SK-N-SH (cell line): ENCODE data around the gene IRF2BP2. TPM values are rescaled to one million over a fixed set of nuclear protein-coding genes. Genes with fewer than 3 reads are reported as not detected.
A peak's percentile ranks its signal among the peaks of the same experiment; 100 is the strongest.

Experiments
- CTCF ChIA-PET: fragments of 300-600, 350-600 bp; formaldehyde crosslinking; extraction: SDS; loops from one replicate; lab custom pipeline; 2021; lab: Yijun Ruan, JAX
- POLR2A ChIA-PET: fragments of 350-600 bp; sonication (Branson Sonifier 250); formaldehyde crosslinking; extraction: SDS; loops from one replicate; lab custom pipeline; 2020; ENCODE audit warnings: antibody characterized with exemption, inconsistent platforms; lab: Yijun Ruan, JAX
- DNase-seq: peaks from one replicate; pipeline ENCODE4 v3.0.0; 2012
- H2AFZ ChIP-seq: fragments of 200-600 bp; sonication (generic); 2 replicates; pipeline ENCODE4 v1.8.1; 2016; ENCODE audit warnings: antibody characterized with exemption, mild to moderate bottlenecking, low read depth
- H3F3A ChIP-seq: fragments of 200-600 bp; sonication (generic); replicated peaks from 2 replicates; pipeline ENCODE3; 2016; ENCODE audit warnings: antibody characterized with exemption, mild to moderate bottlenecking; ENCODE audit not compliant: insufficient read depth
- H3K27ac ChIP-seq, 2 experiments: fragments of 200-500 bp in 1 of 2; fragments of 200-600 bp in 1 of 2; sonication (Bioruptor generic) in 1 of 2; sonication (generic), shearing (Covaris generic) in 1 of 2; 2 replicates each; pipeline versions ENCODE4 v1.5.1 to v1.6.1; 2014 to 2016; ENCODE audit warnings: low read depth in 2 of 2, inconsistent platforms in 1 of 2, low read length in 1 of 2, mild to moderate bottlenecking in 1 of 2, mixed read lengths in 1 of 2
- H3K27me3 ChIP-seq: fragments of 200-600 bp; sonication (generic), shearing (Covaris generic); 2 replicates; pipeline ENCODE4 v1.6.1; 2016; ENCODE audit warnings: mixed run types; ENCODE audit not compliant: insufficient read depth
- H3K36me3 ChIP-seq, 2 experiments: fragments of 200-500 bp in 1 of 2; fragments of 200-600 bp in 1 of 2; sonication (Bioruptor generic) in 1 of 2; sonication (generic) in 1 of 2; replicated peaks in 1 of 2; 2 replicates each; pipeline versions ENCODE3 to v1.5.1; 2014 to 2016; ENCODE audit warnings: low read length in 1 of 2, mild to moderate bottlenecking in 1 of 2; ENCODE audit not compliant: insufficient read depth in 2 of 2, control insufficient read depth in 1 of 2
- H3K4me1 ChIP-seq, 2 experiments: fragments of 200-500 bp in 1 of 2; fragments of 200-600 bp in 1 of 2; sonication (Bioruptor generic) in 1 of 2; sonication (generic), shearing (Covaris generic) in 1 of 2; 2 replicates each; pipeline versions ENCODE4 v1.5.1 to v1.6.1; 2014 to 2016; ENCODE audit warnings: low read depth in 1 of 2, low read length in 1 of 2, mixed run types in 1 of 2; ENCODE audit not compliant: insufficient read depth in 2 of 2, control insufficient read depth in 1 of 2
- H3K4me2 ChIP-seq: fragments of 200-600 bp; sonication (generic), shearing (Covaris generic); 2 replicates; pipeline ENCODE4 v1.6.1; 2017; ENCODE audit warnings: mixed run types
- H3K4me3 ChIP-seq, 2 experiments: fragments of 200-500 bp in 1 of 2; fragments of 200-600 bp in 1 of 2; sonication (Bioruptor generic) in 1 of 2; sonication (generic), shearing (Covaris generic) in 1 of 2; 2 replicates each; pipeline versions ENCODE4 v1.5.1 to v1.8.1; 2014 to 2016; ENCODE audit warnings: low read depth in 2 of 2, inconsistent platforms in 1 of 2, low read length in 1 of 2, mild to moderate bottlenecking in 1 of 2, mixed read lengths in 1 of 2, moderate library complexity in 1 of 2
- H3K79me2 ChIP-seq: fragments of 200-600 bp; sonication (generic); 2 replicates; pipeline ENCODE4 v1.8.1; 2017; ENCODE audit warnings: mild to moderate bottlenecking; ENCODE audit not compliant: insufficient read depth
- H3K9ac ChIP-seq: fragments of 200-600 bp; sonication (generic); 2 replicates; pipeline ENCODE4 v1.6.1; 2017; ENCODE audit warnings: mixed run types
- H3K9me2 ChIP-seq: fragments of 200-600 bp; sonication (generic); 2 replicates; pipeline ENCODE4 v1.6.1; 2017; ENCODE audit warnings: mixed run types
- H3K9me3 ChIP-seq: fragments of 200-600 bp; sonication (generic); 2 replicates; pipeline ENCODE4 v1.6.1; 2017; ENCODE audit warnings: mixed run types, mild to moderate bottlenecking, moderate library complexity
- H4K20me1 ChIP-seq: fragments of 200-600 bp; sonication (generic); 2 replicates; pipeline ENCODE4 v1.6.1; 2017; ENCODE audit warnings: mild to moderate bottlenecking, mixed run types; ENCODE audit not compliant: insufficient read depth
- CHD2 ChIP-seq: fragments of 150-350 bp; IDR thresholded peaks from 2 replicates; pipeline ENCODE4 v1.6.1; 2018; ENCODE audit warnings: low read length; ENCODE audit not compliant: partially characterized antibody
- EP300 ChIP-seq, 2 experiments: IDR thresholded peaks; 2 replicates each; pipeline versions ENCODE4 v1.4.0 to v1.6.1; 2012; ENCODE audit warnings: borderline replicate concordance in 1 of 2, low read depth in 1 of 2, low read length in 1 of 2
- EZH2phosphoT487 ChIP-seq: fragments of 200-600 bp; sonication (generic); IDR thresholded peaks from 2 replicates; pipeline ENCODE4 v1.6.1; 2017; ENCODE audit warnings: low read depth, mixed run types, mild to moderate bottlenecking, antibody characterized with exemption, moderate library complexity, borderline replicate concordance
- FOXJ3 ChIP-seq: sonication (generic); formaldehyde crosslinking; IDR thresholded peaks from 2 replicates; pipeline ENCODE4 v1.5.1; 2020; ENCODE audit warnings: mild to moderate bottlenecking, missing genetic modification reagents
- FOXM1 ChIP-seq: IDR thresholded peaks from 2 replicates; pipeline ENCODE4 v1.4.0; 2012; ENCODE audit warnings: low read depth, mild to moderate bottlenecking
- GABPA ChIP-seq: IDR thresholded peaks from 2 replicates; pipeline ENCODE4 v1.4.0; 2012; ENCODE audit warnings: low read depth, mild to moderate bottlenecking
- GATA2 ChIP-seq: sonication (generic); formaldehyde crosslinking; IDR thresholded peaks from 2 replicates; pipeline ENCODE4 v1.5.0; 2020; ENCODE audit warnings: mild to moderate bottlenecking, missing genetic modification reagents
- MXI1 ChIP-seq: IDR thresholded peaks from 2 replicates; pipeline ENCODE4 v1.6.1; 2012; ENCODE audit warnings: mild to moderate bottlenecking, low read depth, low read length, improper control_type of control experiment
- PBX3 ChIP-seq: IDR thresholded peaks from 2 replicates; pipeline ENCODE4; 2012
- POLR2AphosphoS5 ChIP-seq: IDR thresholded peaks from 2 replicates; pipeline ENCODE4 v1.6.1; 2012; ENCODE audit warnings: low read depth, low read length
- RAD21 ChIP-seq: IDR thresholded peaks from 2 replicates; pipeline ENCODE4 v1.6.1; 2012; ENCODE audit warnings: mild to moderate bottlenecking, low read length
- RCOR1 ChIP-seq: fragments of 150-350 bp; IDR thresholded peaks from 2 replicates; pipeline ENCODE4 v1.6.1; 2017; ENCODE audit warnings: antibody characterized with exemption, low read length
- REST ChIP-seq: IDR thresholded peaks from 2 replicates; pipeline ENCODE4 v1.6.1; 2012; ENCODE audit warnings: mild to moderate bottlenecking, low read depth, low read length, moderate library complexity
- SMC3 ChIP-seq: IDR thresholded peaks from 2 replicates; pipeline ENCODE4 v1.6.1; 2012; ENCODE audit warnings: low read depth, low read length, improper control_type of control experiment
- TEAD4 ChIP-seq: IDR thresholded peaks from 2 replicates; pipeline ENCODE4 v1.4.0; 2012; ENCODE audit warnings: mild to moderate bottlenecking, borderline replicate concordance; ENCODE audit not compliant: insufficient read depth
- YY1 ChIP-seq: IDR thresholded peaks from 2 replicates; pipeline ENCODE4 v1.4.0; 2012; ENCODE audit warnings: low read depth, mild to moderate bottlenecking
- WGBS: methylation state at CpG from one replicate; pipeline ENCODE4 v1.1.6; 2017; ENCODE audit warnings: low lambda C conversion rate; 5-methylcytosine and 5-hydroxymethylcytosine counted together
- polyA plus RNA-seq, 3 experiments: library from polyadenylated mRNA; depleted of rRNA; stranded (reverse); fragments of >200 nt; gene quantifications; 2 replicates each; pipeline ENCODE4 v1.2.3, GENCODE V29; 2012

The IRF2BP2 gene
- polyA plus RNA-seq, 1 of the 3 experiments (the other 2 are of a cell fraction): 73.9 TPM

GRCh38 chr1:234619071-234619480 lies 9.1 kb upstream of the IRF2BP2 start:
- no peaks in the 10 kb centered on the region for H3K79me2 ChIP-seq
- no peaks in the 10 kb centered on the region for H3K9me2 ChIP-seq
- peak overlapping the region; percentile 84 to 95 for H3K27ac ChIP-seq
- peaks cover 36 to 38% of the 10 kb centered on the region in 2 experiments for H3K4me1 ChIP-seq
- no peak for DNase-seq
- H3K27me3 ChIP-seq: no peaks in the 10 kb centered on the region
- no peak for TF ChIP-seq REST
- no peak for TF ChIP-seq FOXM1
- TF ChIP-seq GATA2 (CRISPR knock-in tag): no peak
- no peak for TF ChIP-seq FOXJ3 (CRISPR knock-in tag)
- TF ChIP-seq POLR2AphosphoS5: no peak
- TF ChIP-seq EZH2phosphoT487: no peak
- TF ChIP-seq SMC3: no peak
- TF ChIP-seq RCOR1: no peak
- no peak for TF ChIP-seq YY1
- no peak for TF ChIP-seq MXI1
- TF ChIP-seq EP300 (IDR thresholded peaks at IDR 0.05; ENCODE audit: borderline replicate concordance in 1 of 2, low read depth in 1 of 2, low read length in 1 of 2): no peak
- TF ChIP-seq TEAD4: no peak
- TF ChIP-seq RAD21: no peak
- no peak for TF ChIP-seq GABPA
- no peak for TF ChIP-seq CHD2
- no peak overlapping the region for H3K4me2 ChIP-seq
- H2AFZ ChIP-seq: peak overlapping the region; percentile 44
- CTCF ChIA-PET: interaction anchor here (0.7 to 1.0 kb wide), 2 partner anchors 8 to 120 kb away, joined by 3 read pairs; no protein-coding TSS in a partner anchor
- H3K9me3 ChIP-seq: no peaks in the 10 kb centered on the region
- H3K9ac ChIP-seq: peak overlapping the region; percentile 37
- POLR2A ChIA-PET: no interaction called here
- no peaks in the 10 kb centered on the region for H3K36me3 ChIP-seq
- no peak overlapping the region for H3K4me3 ChIP-seq
- WGBS: 61% methylated on average over 3 of the region's 3 CpGs
- no peaks in the 10 kb centered on the region for H4K20me1 ChIP-seq
- peaks cover 34% of the 10 kb centered on the region for H3F3A ChIP-seq

- H3K4me1 ChIP-seq: peaks cover 38 to 42% of the 10 kb centered on the region in 2 experiments
- H3K9ac ChIP-seq: peak overlapping the region; percentile 37
- H3K9me2 ChIP-seq: no peaks in the 10 kb centered on the region
- H3K27me3 ChIP-seq: no peaks in the 10 kb centered on the region
- TF ChIP-seq PBX3 (no peak), EP300 (IDR thresholded peaks at IDR 0.05; ENCODE audit: borderline replicate concordance in 1 of 2, low read depth in 1 of 2, low read length in 1 of 2) (0 out of 4 replicates have a peak, but pooled peaks of 1 of the 2 experiments have one; percentile 2), TEAD4 (0 out of 2 replicates have a peak, but pooled peaks have one; percentile 6)
- ChIA-PET POLR2A (no interaction called here), CTCF (interaction anchor here (0.7 to 1.0 kb wide), 2 partner anchors 10 to 119 kb away, joined by 3 read pairs; no protein-coding TSS in a partner anchor)
- no peaks in the 10 kb centered on the region for H4K20me1 ChIP-seq
- H3K4me2 ChIP-seq: no peak overlapping the region
- DNase-seq: no peak
- peak overlapping the region; percentile 44 for H2AFZ ChIP-seq
- WGBS: 71% methylated on average over 5 of the region's 5 CpGs
- no peaks in the 10 kb centered on the region for H3K9me3 ChIP-seq
- no peaks in the 10 kb centered on the region for H3K36me3 ChIP-seq
- peaks cover 38% of the 10 kb centered on the region for H3F3A ChIP-seq
- no peaks in the 10 kb centered on the region for H3K79me2 ChIP-seq
- H3K4me3 ChIP-seq: no peak overlapping the region
- H3K27ac ChIP-seq: peak overlapping the region; percentile 84 to 95
Observed at GRCh38 chr1:234618737-234619049, 8.7 kb upstream of the IRF2BP2 start.
